GM19328 (cell line): ENCODE results near the gene IER3.

Source experiments
- ATAC-seq: cut with Tn5 transposase; IDR thresholded peaks from one replicate; pipeline ENCODE4 v1.9.1; 2021; ENCODE audit warnings: mild to moderate bottlenecking, moderate library complexity; ENCODE audit not compliant: unreplicated experiment

IER3 gene

DNA sequence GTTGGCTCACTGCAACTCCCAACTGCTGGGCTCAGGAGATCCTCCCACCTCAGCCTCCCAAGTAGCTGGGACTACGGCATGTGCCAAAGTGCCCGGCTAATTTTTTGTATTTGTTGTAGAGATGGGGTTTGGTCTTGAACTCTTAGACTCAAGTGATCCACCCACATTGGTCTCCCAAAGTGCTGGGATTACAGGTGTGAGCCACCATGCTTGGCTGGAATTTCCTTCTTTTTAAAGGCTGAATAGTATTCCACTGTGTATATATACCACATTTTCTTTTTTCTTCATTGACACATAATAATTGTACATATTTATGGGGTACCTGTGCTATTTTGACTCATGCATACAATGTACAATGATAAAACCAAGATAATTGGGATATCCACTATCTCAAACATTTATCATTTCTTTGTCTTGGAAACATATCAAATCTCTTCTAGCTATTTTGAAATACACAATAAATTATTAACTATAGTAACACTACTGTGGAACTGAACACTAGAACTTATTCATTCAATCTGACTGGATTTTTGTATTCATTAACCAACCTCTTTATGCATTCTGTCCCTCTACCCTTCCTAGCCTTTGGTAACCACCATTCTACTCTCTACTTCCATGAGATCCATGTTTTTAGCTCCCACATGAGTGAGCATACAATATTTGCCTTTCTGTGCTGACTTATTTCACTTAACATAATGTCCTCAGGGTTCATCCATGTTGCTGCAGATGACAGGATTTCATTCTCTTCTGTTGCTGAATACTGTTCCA is 35.1 kb downstream of the IER3 start:
- no peak for ATAC-seq

DNA sequence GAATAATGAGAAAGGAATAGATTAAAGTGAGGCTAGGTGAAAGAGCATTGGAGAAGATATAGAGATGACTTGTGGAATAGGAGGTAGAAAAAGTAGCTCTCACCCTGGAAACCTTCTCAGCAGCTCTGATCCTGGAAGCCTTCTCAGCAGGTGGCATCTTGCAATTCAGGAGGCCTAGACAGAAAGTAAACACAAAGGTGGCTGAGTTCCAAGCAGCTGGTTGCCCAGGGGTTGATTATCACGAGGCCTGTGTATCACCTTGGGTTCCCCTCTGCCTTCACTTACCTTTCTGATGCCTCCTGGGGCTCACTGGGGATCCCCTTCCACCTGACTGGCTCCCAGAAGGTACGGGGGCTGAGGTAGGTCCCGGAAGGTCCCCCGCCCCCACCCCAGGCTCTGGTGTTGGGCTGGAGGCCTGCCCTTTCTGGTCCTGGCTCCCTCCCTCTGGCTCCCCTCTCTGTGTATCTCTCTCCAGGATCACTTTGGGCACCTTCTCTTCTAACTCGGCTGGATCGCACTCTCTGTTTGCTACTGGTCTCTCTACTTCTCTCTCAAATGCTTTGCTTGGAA is 37.0 kb downstream of the IER3 start:
- no peak for ATAC-seq

GRCh38 chr6:30705620-30706019 is 38.7 kb downstream of the IER3 start:
- ATAC-seq, result no peak

- ATAC-seq, result no peak
Measured at GRCh38 chr6:30703821-30704220, 40.5 kb downstream of the IER3 start.

DNA sequence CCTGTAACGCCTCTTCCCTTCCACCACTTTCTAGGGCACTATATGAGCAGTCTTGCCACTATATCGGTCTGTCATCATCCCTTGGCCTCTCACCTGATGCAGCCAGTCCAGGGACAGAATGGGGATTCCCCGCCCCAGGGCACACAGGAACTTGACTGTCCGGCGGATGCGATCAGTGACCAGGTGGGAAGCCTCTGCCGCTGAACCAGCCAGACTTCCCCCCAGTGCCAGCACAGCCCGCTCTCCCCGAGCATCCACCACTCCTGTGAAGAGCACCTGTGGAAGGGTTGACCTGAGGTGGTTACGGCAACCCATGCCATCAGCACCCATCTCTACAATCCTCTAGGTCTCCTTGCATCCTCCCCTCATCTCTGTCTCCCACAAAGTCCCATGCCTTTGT is 41.3 kb downstream of the IER3 start:
- no peak for ATAC-seq

DNA sequence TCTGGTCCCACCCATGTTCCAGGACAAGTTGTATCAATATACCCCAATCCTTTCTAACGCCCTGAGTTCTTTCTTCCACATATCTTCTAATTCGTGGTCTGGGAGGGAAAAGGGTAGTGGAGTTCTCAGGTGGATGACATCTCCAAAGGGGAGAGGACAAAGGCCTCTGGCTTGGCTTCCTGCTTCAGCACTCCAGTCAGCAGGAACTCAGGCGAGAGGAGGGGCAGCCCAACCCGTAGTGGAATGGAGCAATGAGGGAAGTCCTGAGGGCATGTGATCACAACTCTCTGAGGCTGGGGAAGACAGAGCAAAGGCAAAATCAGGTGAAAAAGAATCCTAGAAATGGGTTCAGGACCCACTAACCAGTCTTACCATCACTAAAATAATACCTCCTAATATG is 44.0 kb downstream of the IER3 start:
- no peak for ATAC-seq

- ATAC-seq, result no peak
Measured at GRCh38 chr6:30696432-30696831, 47.9 kb downstream of the IER3 start.
